HepG2 (cell line): ENCODE measurements around the gene TIMELESS. TPM values are rescaled to one million over a fixed set of nuclear protein-coding genes. Genes with fewer than 3 reads are reported as not detected.

Source experiments
- ATRX ChIP-seq: sonication (generic); formaldehyde crosslinking; IDR thresholded peaks from 2 replicates; pipeline ENCODE4 v1.4.0; 2020; ENCODE audit warnings: missing genetic modification reagents, borderline replicate concordance
- FIP1L1 ChIP-seq: fragments of 200-400 bp; formaldehyde crosslinking; IDR thresholded peaks from 2 replicates; pipeline ENCODE4 v1.6.1; 2018; ENCODE audit warnings: low read depth, mild to moderate bottlenecking, low read length, moderate library complexity, borderline replicate concordance; ENCODE audit not compliant: insufficient read depth
- GTF2F1 ChIP-seq: fragments of 150-350 bp; IDR thresholded peaks from 2 replicates; pipeline ENCODE4 v1.6.1; 2014; ENCODE audit warnings: low read length
- HNRNPL ChIP-seq: fragments of 200-400 bp; formaldehyde crosslinking; IDR thresholded peaks from 2 replicates; pipeline ENCODE4 v1.6.1; 2017; ENCODE audit warnings: mild to moderate bottlenecking, low read depth, low read length
- LRRFIP1 ChIP-seq: sonication (generic); formaldehyde crosslinking; conservative IDR thresholded peaks from 2 replicates; pipeline ENCODE4 v1.4.0; 2020; ENCODE audit warnings: missing genetic modification reagents
- MAF1 ChIP-seq: sonication (generic); formaldehyde crosslinking; IDR thresholded peaks from 2 replicates; pipeline ENCODE4 v1.5.0; 2020; ENCODE audit warnings: missing genetic modification reagents, borderline replicate concordance
- NCOR1 ChIP-seq: fragments of 200-600 bp; sonication (generic); IDR thresholded peaks from 2 replicates; pipeline ENCODE4 v1.7.0; 2017; ENCODE audit warnings: antibody characterized with exemption, low read length, borderline replicate concordance
- NR2F2 ChIP-seq: IDR thresholded peaks from 2 replicates; pipeline ENCODE4 v1.6.1; 2012; ENCODE audit warnings: low read depth, inconsistent platforms, borderline replicate concordance
- ONECUT2 ChIP-seq: sonication (generic); formaldehyde crosslinking; IDR thresholded peaks from 2 replicates; pipeline ENCODE4 v1.4.0; 2020; ENCODE audit warnings: missing genetic modification reagents
- PCBP2 ChIP-seq: fragments of 200-400 bp; formaldehyde crosslinking; optimal IDR thresholded peaks from 2 replicates; pipeline ENCODE3; 2018; ENCODE audit warnings: low read length, low read depth; ENCODE audit not compliant: poor library complexity, severe bottlenecking
- PLRG1 ChIP-seq: fragments of 450-650 bp; conservative IDR thresholded peaks from 2 replicates; pipeline ENCODE4 v1.6.1; 2016
- PRPF4 ChIP-seq: fragments of 200-400 bp; formaldehyde crosslinking; IDR thresholded peaks from 2 replicates; pipeline ENCODE4 v1.6.1; 2016; ENCODE audit warnings: low read length, low read depth; ENCODE audit not compliant: poor library complexity, severe bottlenecking
- SMAD1 ChIP-seq: sonication (generic); formaldehyde crosslinking; IDR thresholded peaks from 2 replicates; pipeline ENCODE4 v1.4.0; 2020; ENCODE audit warnings: missing genetic modification reagents, low read depth, mild to moderate bottlenecking, borderline replicate concordance
- SOX6 ChIP-seq, 2 experiments: fragments of 450-650 bp in 1 of 2; sonication (generic) in 1 of 2; formaldehyde crosslinking in 1 of 2; IDR thresholded peaks; 2 replicates each; pipeline versions ENCODE4 v1.4.0 to v1.6.1; 2017 to 2020; ENCODE audit warnings: antibody characterized with exemption in 1 of 2, mild to moderate bottlenecking in 1 of 2, missing genetic modification reagents in 1 of 2
- THYN1 ChIP-seq: sonication (generic); formaldehyde crosslinking; IDR thresholded peaks from 2 replicates; pipeline ENCODE4 v1.8.1; 2023; ENCODE audit warnings: low read depth, mild to moderate bottlenecking, moderate library complexity, missing genetic modification reagents, borderline replicate concordance
- ZBTB7B ChIP-seq: sonication (generic); formaldehyde crosslinking; IDR thresholded peaks from 2 replicates; pipeline ENCODE4 v1.4.0; 2020; ENCODE audit warnings: missing genetic modification reagents
- ZKSCAN1 ChIP-seq: fragments of 150-350 bp; IDR thresholded peaks from 2 replicates; pipeline ENCODE4 v1.6.1; 2014; ENCODE audit warnings: low read length
- ZNF18 ChIP-seq: sonication (generic); formaldehyde crosslinking; IDR thresholded peaks from 2 replicates; pipeline ENCODE4 v1.8.0; 2022; ENCODE audit warnings: mild to moderate bottlenecking, missing genetic modification reagents; ENCODE audit not compliant: insufficient replicate concordance
- ZNF552 ChIP-seq: sonication (generic); formaldehyde crosslinking; IDR thresholded peaks from 2 replicates; pipeline ENCODE4 v1.9.0; 2022; ENCODE audit warnings: missing genetic modification reagents, mild to moderate bottlenecking, borderline replicate concordance
- ZNF777 ChIP-seq: sonication (generic); formaldehyde crosslinking; IDR thresholded peaks from 2 replicates; pipeline ENCODE4 v1.4.0; 2020; ENCODE audit warnings: missing genetic modification reagents
- ZNF784 ChIP-seq: sonication (generic); formaldehyde crosslinking; IDR thresholded peaks from 2 replicates; pipeline ENCODE4 v1.5.1; 2020; ENCODE audit warnings: missing genetic modification reagents, mild to moderate bottlenecking, borderline replicate concordance
- ZSCAN22 ChIP-seq: sonication (generic); formaldehyde crosslinking; IDR thresholded peaks from 2 replicates; pipeline ENCODE4 v1.4.0; 2020; ENCODE audit warnings: mild to moderate bottlenecking, missing genetic modification reagents
- polyA plus RNA-seq, 8 experiments: library from polyadenylated mRNA; depleted of rRNA in 3 of 8; stranded (reverse) in 7 of 8; unstranded in 1 of 8; fragments of >200 nt; fragmentation: Illumina TruSeq in 4 of 8; extraction: Trizol in 4 of 8; gene quantifications; 2 replicates each; pipeline versions ENCODE4 v1.2.1 to v1.2.3, GENCODE V29; 2011 to 2016; ENCODE audit warnings: low read depth in 4 of 8, missing spikeins in 1 of 8, mixed read lengths in 1 of 8; ENCODE audit not compliant: insufficient read depth in 1 of 8
- total RNA-seq, 5 experiments: library from RNA; depleted of rRNA; stranded (reverse); fragments of >200 nt; fragmentation: Illumina TruSeq; extraction: Trizol; gene quantifications; 2 replicates each; pipeline ENCODE4 v1.2.3, GENCODE V29; 2016; ENCODE audit warnings: low read depth in 1 of 5
- TF ChIP-seq, protein P1 (sequence below): sonication (generic); formaldehyde crosslinking; IDR thresholded peaks from 2 replicates; pipeline ENCODE4 v1.5.0; 2020; ENCODE audit warnings: missing genetic modification reagents

The TIMELESS gene
- total and polyA plus RNA-seq, 2 of the 13 experiments (the other 11 are each of a cell fraction or from before 2014, with no cell fraction given): 4.0 to 20.3 TPM

- 0 out of 2 replicates have a peak, but pooled peaks have one; percentile 34 for TF ChIP-seq NR2F2
- TF ChIP-seq THYN1 (CRISPR knock-in tag): no peak
- TF ChIP-seq SMAD1 (CRISPR knock-in tag): peak; percentile 4; the same call in 1 of the 2 replicates
- no peak for TF ChIP-seq PCBP2
- no peak for TF ChIP-seq GTF2F1
- TF ChIP-seq ZKSCAN1: peak; percentile 23; the same call in 1 of the 2 replicates
- TF ChIP-seq, protein P1, sequence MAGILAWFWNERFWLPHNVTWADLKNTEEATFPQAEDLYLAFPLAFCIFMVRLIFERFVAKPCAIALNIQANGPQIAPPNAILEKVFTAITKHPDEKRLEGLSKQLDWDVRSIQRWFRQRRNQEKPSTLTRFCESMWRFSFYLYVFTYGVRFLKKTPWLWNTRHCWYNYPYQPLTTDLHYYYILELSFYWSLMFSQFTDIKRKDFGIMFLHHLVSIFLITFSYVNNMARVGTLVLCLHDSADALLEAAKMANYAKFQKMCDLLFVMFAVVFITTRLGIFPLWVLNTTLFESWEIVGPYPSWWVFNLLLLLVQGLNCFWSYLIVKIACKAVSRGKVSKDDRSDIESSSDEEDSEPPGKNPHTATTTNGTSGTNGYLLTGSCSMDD (CRISPR knock-in tag): no peak
- TF ChIP-seq FIP1L1: no peak
- TF ChIP-seq ATRX: no peak
- TF ChIP-seq ZNF784 (CRISPR knock-in tag): peak; percentile 94
- peak; percentile 7; the same call in 1 of the 2 replicates for TF ChIP-seq ONECUT2 (CRISPR knock-in tag)
- no peak for TF ChIP-seq PRPF4
- no peak; the same call in 1 of the 2 replicates for TF ChIP-seq NCOR1
- TF ChIP-seq MAF1 (CRISPR knock-in tag): 0 out of 2 replicates have a peak, but pooled peaks have one; percentile 36
- no peak for TF ChIP-seq ZSCAN22 (CRISPR knock-in tag)
- TF ChIP-seq ZNF552 (CRISPR knock-in tag): peak; percentile 92; the same call in 1 of the 2 replicates
- TF ChIP-seq ZBTB7B (CRISPR knock-in tag): no peak
- no peak for TF ChIP-seq SOX6 (IDR thresholded peaks at IDR 0.05)
- TF ChIP-seq SOX6 (CRISPR knock-in tag; IDR thresholded peaks at IDR 0.05): peak; percentile 61
- TF ChIP-seq HNRNPL: 0 out of 2 replicates have a peak, but pooled peaks have one; percentile 62
- no peak for TF ChIP-seq PLRG1
- no peak for TF ChIP-seq LRRFIP1
- peak; percentile 46; the same call in 1 of the 2 replicates for TF ChIP-seq ZNF777
- TF ChIP-seq ZNF18 (CRISPR knock-in tag): no peak
Observed at GRCh38 chr12:56468216-56469006, 19.2 kb upstream of the TIMELESS start, which contains the start of gene SPRYD4 (continued).
